HG02610 (cell line): ENCODE data around the gene ANKRA2.

ENCODE experiments used
- ATAC-seq: cut with Tn5 transposase; IDR thresholded peaks from one replicate; pipeline ENCODE4 v1.9.1; 2021; ENCODE audit warnings: mild to moderate bottlenecking, moderate library complexity; ENCODE audit not compliant: unreplicated experiment

ANKRA2 gene

DNA sequence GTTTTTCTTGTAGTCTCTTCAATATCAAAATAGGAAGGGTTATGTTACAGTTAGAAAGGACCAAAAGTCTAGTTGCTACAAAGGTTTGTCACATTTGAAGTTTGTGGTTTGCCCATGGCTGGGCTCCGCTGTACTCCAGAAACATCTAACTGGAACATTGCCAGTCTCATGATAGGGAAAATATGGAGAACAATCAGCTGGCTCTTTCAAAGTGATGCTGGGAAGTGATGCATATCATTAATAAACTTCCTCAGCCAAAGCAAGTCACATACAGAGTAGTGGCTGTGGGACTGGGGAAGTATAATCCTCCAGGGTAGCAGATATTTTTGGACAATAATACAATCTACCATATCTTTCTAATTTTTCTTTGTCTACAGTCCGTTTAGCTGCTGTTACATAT, 58.4 kb downstream of the ANKRA2 start:
- no peak for ATAC-seq

DNA sequence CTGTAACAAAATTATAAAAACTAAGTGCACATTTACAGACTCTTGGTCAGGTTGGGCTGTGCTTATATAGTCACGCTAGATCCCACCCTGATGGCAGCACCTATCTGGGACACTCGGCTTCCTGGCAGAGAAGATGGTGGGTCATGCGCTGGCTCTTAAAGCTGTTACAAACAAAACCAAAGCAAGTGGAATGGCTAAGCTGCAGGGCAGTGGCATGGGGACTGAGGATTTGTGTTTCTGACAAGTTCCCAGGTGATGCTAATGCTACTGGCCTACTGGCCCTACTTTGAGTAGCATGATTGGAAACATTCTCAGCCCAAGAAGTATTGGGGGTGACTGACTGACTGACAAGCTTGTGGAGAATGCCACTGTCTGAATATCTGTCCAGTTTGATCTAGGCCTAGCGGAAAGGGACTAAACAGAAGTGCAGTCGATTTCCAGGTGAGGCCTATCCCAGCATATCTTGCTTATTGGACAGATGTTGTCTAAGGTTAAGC, 58.9 kb downstream of the ANKRA2 start:
- no peak for ATAC-seq
